IMR-90 (cell line): ENCODE measurements around the gene DNAH8. TPM values are rescaled to one million over a fixed set of nuclear protein-coding genes. Genes with fewer than 3 reads are reported as not detected.

ENCODE experiments used
- ATAC-seq: fragments of 200-7000 bp; cut with Tn5 transposase; 2 replicates; pipeline ENCODE4 v1.9.1; 2020; ENCODE audit warnings: low read depth, mild to moderate bottlenecking, moderate library complexity
- BruUV-seq: library from RNA; stranded (reverse); fragments of 400-500 nt; replicated peaks from 2 replicates; lab custom pipeline; 2021; lab: Mats Ljungman, UMichigan
- CTCF ChIA-PET: fragments of 300-600 bp; formaldehyde crosslinking; extraction: SDS; loops from one replicate; lab custom pipeline; 2021; ENCODE audit warnings: antibody characterized with exemption; lab: Yijun Ruan, JAX
- POLR2A ChIA-PET: fragments of 300-600 bp; sonication (Branson Sonifier 250); formaldehyde crosslinking; loops from one replicate; lab custom pipeline; 2022; ENCODE audit warnings: antibody characterized with exemption; ENCODE audit not compliant: unreplicated experiment; lab: Charles Lee
- DNase-seq: peaks from one replicate; pipeline ENCODE4 v3.0.0; 2013
- H2AFZ ChIP-seq: replicated peaks from 2 replicates; pipeline ENCODE3; 2013; ENCODE audit warnings: low read length, mild to moderate bottlenecking; ENCODE audit not compliant: poor library complexity
- H2AK5ac ChIP-seq: 2 replicates; pipeline ENCODE4 v1.6.1; 2013; ENCODE audit warnings: low read depth, low read length, inconsistent platforms
- H2AK9ac ChIP-seq: replicated peaks from 2 replicates; pipeline ENCODE3; 2013; ENCODE audit warnings: mild to moderate bottlenecking, low read depth, low read length, moderate library complexity; ENCODE audit not compliant: poor library complexity
- H2BK120ac ChIP-seq: 2 replicates; pipeline ENCODE4 v1.6.1; 2013; ENCODE audit warnings: low read depth, low read length, inconsistent platforms
- H2BK15ac ChIP-seq: 3 replicates; pipeline ENCODE4 v1.6.1; 2013; ENCODE audit warnings: low read depth, low read length, inconsistent platforms
- H2BK20ac ChIP-seq: 2 replicates; pipeline ENCODE4 v1.6.1; 2013; ENCODE audit warnings: low read depth, mild to moderate bottlenecking, inconsistent platforms, low read length, moderate library complexity
- H2BK5ac ChIP-seq: 2 replicates; pipeline ENCODE4 v1.6.1; 2013; ENCODE audit warnings: mild to moderate bottlenecking, low read depth, low read length, inconsistent platforms; ENCODE audit not compliant: poor library complexity, severe bottlenecking
- H3K14ac ChIP-seq: replicated peaks from 2 replicates; pipeline ENCODE4 v1.6.1; 2013; ENCODE audit warnings: low read depth, low read length, inconsistent platforms
- H3K18ac ChIP-seq: 2 replicates; pipeline ENCODE4 v1.6.1; 2013; ENCODE audit warnings: low read depth, low read length, control low read depth
- H3K23ac ChIP-seq: 2 replicates; pipeline ENCODE4 v1.6.1; 2013; ENCODE audit warnings: low read depth, low read length, inconsistent platforms
- H3K27ac ChIP-seq: 2 replicates; pipeline ENCODE4 v1.5.1; 2013; ENCODE audit warnings: mild to moderate bottlenecking, control low read depth, low read length; ENCODE audit not compliant: insufficient read depth
- H3K27me3 ChIP-seq: 2 replicates; pipeline ENCODE4 v1.6.1; 2013; ENCODE audit warnings: low read length; ENCODE audit not compliant: control insufficient read depth, insufficient read depth
- H3K36me3 ChIP-seq: 2 replicates; pipeline ENCODE4 v1.6.1; 2013; ENCODE audit warnings: low read length, mixed read lengths; ENCODE audit not compliant: control insufficient read depth, insufficient read depth
- H3K4ac ChIP-seq: 2 replicates; pipeline ENCODE4 v1.6.1; 2013; ENCODE audit warnings: low read depth, low read length, inconsistent platforms
- H3K4me1 ChIP-seq: 2 replicates; pipeline ENCODE4 v1.6.1; 2013; ENCODE audit warnings: low read length, mixed read lengths; ENCODE audit not compliant: control insufficient read depth, insufficient read depth
- H3K4me2 ChIP-seq: 2 replicates; pipeline ENCODE4 v1.6.1; 2013; ENCODE audit warnings: low read depth, mild to moderate bottlenecking, control low read depth, low read length, moderate library complexity
- H3K4me3 ChIP-seq: 2 replicates; pipeline ENCODE4 v1.5.1; 2013; ENCODE audit warnings: low read depth, mild to moderate bottlenecking, control low read depth, low read length, moderate library complexity; ENCODE audit not compliant: insufficient read depth
- H3K56ac ChIP-seq: 2 replicates; pipeline ENCODE4 v1.6.1; 2013; ENCODE audit warnings: low read length, inconsistent platforms; ENCODE audit not compliant: insufficient read depth; ENCODE audit errors: extremely low read depth
- H3K79me1 ChIP-seq, 2 experiments: 2 replicates each; pipeline ENCODE4 v1.6.1; 2013; ENCODE audit warnings: low read length in 2 of 2, inconsistent platforms in 1 of 2, low read depth in 1 of 2
- H3K9ac ChIP-seq: 2 replicates; pipeline ENCODE4 v1.6.1; 2013; ENCODE audit warnings: low read depth, low read length, control low read depth
- H3K9me1 ChIP-seq: 2 replicates; pipeline ENCODE4 v1.6.1; 2013; ENCODE audit warnings: low read length, inconsistent platforms; ENCODE audit not compliant: insufficient read depth
- H3K9me3 ChIP-seq: 2 replicates; pipeline ENCODE4 v1.6.1; 2013; ENCODE audit warnings: low read length; ENCODE audit not compliant: control insufficient read depth, insufficient read depth
- H4K20me1 ChIP-seq: 2 replicates; pipeline ENCODE4 v1.6.1; 2013; ENCODE audit warnings: low read length, inconsistent platforms; ENCODE audit not compliant: insufficient read depth
- H4K5ac ChIP-seq: 2 replicates; pipeline ENCODE4 v1.6.1; 2013; ENCODE audit warnings: mild to moderate bottlenecking, low read depth, low read length, control low read depth
- H4K8ac ChIP-seq, 2 experiments: 2 replicates each; pipeline ENCODE4 v1.6.1; 2013; ENCODE audit warnings: low read depth in 2 of 2, low read length in 2 of 2, control low read depth in 1 of 2, inconsistent platforms in 1 of 2
- H4K91ac ChIP-seq: 2 replicates; pipeline ENCODE4 v1.6.1; 2013; ENCODE audit warnings: low read depth, low read length, inconsistent platforms; ENCODE audit not compliant: insufficient read depth
- BHLHE40 ChIP-seq: fragments of 150-350 bp; IDR thresholded peaks from 2 replicates; pipeline ENCODE4 v1.6.1; 2016; ENCODE audit warnings: mild to moderate bottlenecking, low read depth, low read length
- CEBPB ChIP-seq: IDR thresholded peaks from 2 replicates; pipeline ENCODE4 v1.6.1; 2012; ENCODE audit warnings: low read depth, low read length, improper control_type of control experiment
- CHD1 ChIP-seq: IDR thresholded peaks from 2 replicates; pipeline ENCODE4 v1.6.1; 2012; ENCODE audit warnings: low read depth, low read length, improper control_type of control experiment
- CTCF ChIP-seq: conservative IDR thresholded peaks from 2 replicates; pipeline ENCODE4 v1.5.1; 2012; ENCODE audit warnings: mild to moderate bottlenecking, low read depth, low read length, improper control_type of control experiment
- FOS ChIP-seq: fragments of 150-350 bp; IDR thresholded peaks from 2 replicates; pipeline ENCODE4 v1.6.1; 2016; ENCODE audit warnings: low read depth, low read length
- MAFK ChIP-seq: IDR thresholded peaks from 2 replicates; pipeline ENCODE4 v1.6.1; 2012; ENCODE audit warnings: low read depth, low read length, improper control_type of control experiment
- MAZ ChIP-seq: IDR thresholded peaks from 2 replicates; pipeline ENCODE4 v1.6.1; 2012; ENCODE audit warnings: low read depth, mild to moderate bottlenecking, low read length, improper control_type of control experiment, moderate library complexity, borderline replicate concordance
- MXI1 ChIP-seq: IDR thresholded peaks from 2 replicates; pipeline ENCODE4 v1.6.1; 2012; ENCODE audit warnings: low read depth, mild to moderate bottlenecking, low read length, moderate library complexity, borderline replicate concordance
- POLR2A ChIP-seq: IDR thresholded peaks from 2 replicates; pipeline ENCODE4 v1.6.1; 2012; ENCODE audit warnings: mild to moderate bottlenecking, low read depth, low read length
- RAD21 ChIP-seq: IDR thresholded peaks from 2 replicates; pipeline ENCODE4 v1.6.1; 2012; ENCODE audit warnings: low read length, improper control_type of control experiment
- RCOR1 ChIP-seq: IDR thresholded peaks from 2 replicates; pipeline ENCODE4 v1.6.1; 2012; ENCODE audit warnings: mild to moderate bottlenecking, low read length, improper control_type of control experiment; ENCODE audit not compliant: insufficient replicate concordance
- RFX5 ChIP-seq: IDR thresholded peaks from 2 replicates; pipeline ENCODE4 v1.8.0; 2012; ENCODE audit warnings: low read depth, mild to moderate bottlenecking, low read length, moderate library complexity
- SMC3 ChIP-seq: fragments of 150-350 bp; IDR thresholded peaks from 2 replicates; pipeline ENCODE4 v1.6.1; 2016; ENCODE audit warnings: low read depth, mild to moderate bottlenecking, antibody characterized with exemption, low read length, moderate library complexity
- WGBS, 2 experiments: methylation state at CpG; one replicate each; pipeline versions ENCODE4 v1.1.5 to v1.1.7; 2013; ENCODE audit warnings: missing lambda C conversion rate in 2 of 2; ENCODE audit not compliant: insufficient read length in 1 of 2; ENCODE audit errors: extremely low coverage in 2 of 2; 5-methylcytosine and 5-hydroxymethylcytosine counted together
- dilution Hi-C: fragments of 300-500 bp; cut with HindIII; formaldehyde crosslinking; loops from one replicate; pipeline ENCODE4 v1.14.3; 2018; ENCODE audit warnings: low sequenced_read_pairs; ENCODE audit not compliant: unreplicated experiment
- in situ Hi-C: fragments of 300-500 bp; cut with MboI; formaldehyde crosslinking; loops from 3 replicates; pipeline ENCODE4 v1.14.3; 2019; ENCODE audit warnings: low sequenced_read_pairs, inconsistent platforms, mixed read lengths
- intact Hi-C: fragments of 100-400 bp; cut with micrococcal nuclease; formaldehyde crosslinking; loops from 2 replicates; pipeline ENCODE4 v1.10.0; 2022
- polyA plus RNA-seq, 3 experiments: library from polyadenylated mRNA; depleted of rRNA; stranded (reverse); fragments of >200 nt; gene quantifications; 2 replicates each; pipeline ENCODE4 v1.2.3, GENCODE V29; 2012; ENCODE audit warnings: low replicate concordance in 1 of 3
- total RNA-seq: library from RNA; depleted of rRNA; stranded (reverse); fragments of >200 nt; gene quantifications from 2 replicates; pipeline ENCODE4 v1.2.3, GENCODE V29; 2012
- TF ChIP-seq, protein P1 (sequence below): fragments of 150-350 bp; IDR thresholded peaks from 2 replicates; pipeline ENCODE4 v1.6.1; 2017; ENCODE audit warnings: mild to moderate bottlenecking, antibody characterized with exemption, low read length, low read depth

Gene DNAH8
- total and polyA plus RNA-seq, 2 of the 4 experiments (the other 2 are of a cell fraction), result not detected

DNA sequence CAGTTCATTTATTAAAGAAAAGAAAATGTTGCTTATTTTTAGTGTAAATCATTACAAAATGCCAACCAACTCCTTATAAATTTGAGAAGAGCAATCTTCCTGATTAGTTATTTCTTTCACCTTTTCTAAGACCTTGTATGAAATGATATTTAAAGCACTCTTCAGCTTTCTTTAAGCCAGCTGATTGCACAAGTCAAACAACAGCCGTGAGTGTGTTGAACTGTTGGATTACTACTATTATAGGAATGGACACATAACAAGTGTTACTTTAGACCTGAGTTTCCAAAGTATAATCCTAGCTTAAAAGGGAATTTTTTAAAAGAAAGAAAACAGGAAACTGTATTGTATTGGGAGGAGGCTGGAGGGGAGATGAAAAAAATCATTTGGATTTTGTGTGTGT is 306.7 kb downstream of the DNAH8 start:
- Histone ChIP-seq H2AK5ac (no peak overlapping the region), H3K9me1 (no peaks in the 10 kb centered on the region), H2BK5ac (no peak overlapping the region), H3K79me1 (no peaks in the 10 kb centered on the region), H2BK120ac (no peak overlapping the region), H3K9ac (no peak overlapping the region), H3K18ac (no peak overlapping the region), H3K23ac (no peak overlapping the region), H3K4ac (no peak overlapping the region), H3K36me3 (no peaks in the 10 kb centered on the region), H2BK15ac (no peak overlapping the region), H3K9me3 (no peaks in the 10 kb centered on the region), H3K27ac (no peak overlapping the region), H4K5ac (no peak overlapping the region), H3K4me1 (no peaks in the 10 kb centered on the region), H3K4me2 (no peak overlapping the region), H3K27me3 (no peaks in the 10 kb centered on the region), H2AK9ac (no peak overlapping the region), H4K91ac (no peak overlapping the region), H3K56ac (no peak overlapping the region), H2BK20ac (no peak overlapping the region), H2AFZ (no peak overlapping the region), H3K14ac (no peak overlapping the region), H4K8ac (no peak overlapping the region), H4K20me1 (no peaks in the 10 kb centered on the region), H3K4me3 (no peak overlapping the region)
- dilution Hi-C loops (no loop called here), in situ Hi-C loops (no loop called here), intact Hi-C loops (no loop called here)
- no peak for TF ChIP-seq MAFK
- no peak for TF ChIP-seq BHLHE40
- TF ChIP-seq RAD21, result no peak
- TF ChIP-seq CTCF, result no peak
- no peak for TF ChIP-seq FOS
- TF ChIP-seq MXI1, result no peak
- no peak for TF ChIP-seq CEBPB
- no peak for TF ChIP-seq MAZ
- TF ChIP-seq CHD1, result no peak
- TF ChIP-seq RCOR1, result no peak
- TF ChIP-seq, protein P1, sequence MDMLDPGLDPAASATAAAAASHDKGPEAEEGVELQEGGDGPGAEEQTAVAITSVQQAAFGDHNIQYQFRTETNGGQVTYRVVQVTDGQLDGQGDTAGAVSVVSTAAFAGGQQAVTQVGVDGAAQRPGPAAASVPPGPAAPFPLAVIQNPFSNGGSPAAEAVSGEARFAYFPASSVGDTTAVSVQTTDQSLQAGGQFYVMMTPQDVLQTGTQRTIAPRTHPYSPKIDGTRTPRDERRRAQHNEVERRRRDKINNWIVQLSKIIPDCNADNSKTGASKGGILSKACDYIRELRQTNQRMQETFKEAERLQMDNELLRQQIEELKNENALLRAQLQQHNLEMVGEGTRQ, result no peak
- TF ChIP-seq SMC3, result no peak
- TF ChIP-seq POLR2A, result no peak
- TF ChIP-seq RFX5, result no peak
- DNase-seq (no peak), ATAC-seq (no peak)
- BruUV-seq, result no TSS peak
- CTCF ChIA-PET, result no interaction called here
- POLR2A ChIA-PET, result interaction anchor here (0.6 kb wide), 1 partner anchor 73 kb away, joined by 3 read pairs; no protein-coding TSS in a partner anchor
- no CpG with 5 or more reads among the region's 1 CpG for WGBS, 2 experiments
